Testis (tissue), 3 donors: ENCODE measurements around the gene AFAP1. TPM values are rescaled to one million over a fixed set of nuclear protein-coding genes. Genes with fewer than 3 reads are reported as not detected.

Experiments used
- DNase-seq: peaks from one replicate; pipeline ENCODE4 v3.0.0-alpha.2; 2019
- H3K27ac ChIP-seq, 2 donors: fragments of 200-600 bp; sonication (generic); one replicate each; pipeline ENCODE4 v1.5.1; 2019
- H3K27me3 ChIP-seq: fragments of 200-600 bp; sonication (generic); one replicate; pipeline ENCODE4 v1.5.1; 2019
- H3K36me3 ChIP-seq: fragments of 200-600 bp; sonication (generic); one replicate; pipeline ENCODE4 v1.5.1; 2017; ENCODE audit warnings: low read depth; ENCODE audit errors: missing control alignments
- H3K4me1 ChIP-seq: fragments of 200-600 bp; sonication (generic); one replicate; pipeline ENCODE4 v1.5.1; 2019
- H3K4me3 ChIP-seq, 2 donors: fragments of 200-600 bp; sonication (generic); one replicate each; pipeline ENCODE4 v1.5.1; 2017 to 2019
- H3K9me3 ChIP-seq: fragments of 200-600 bp; sonication (generic); one replicate; pipeline ENCODE4 v1.5.1; 2017
- POLR2A ChIP-seq: fragments of 450-650 bp; IDR thresholded peaks from one replicate; pipeline ENCODE4 v1.6.1; 2017; ENCODE audit warnings: antibody characterized with exemption, mild to moderate bottlenecking, moderate library complexity
- WGBS, 2 donors: methylation state at CpG; one replicate each; pipeline ENCODE4 v1.1.5; 2018; 5-methylcytosine and 5-hydroxymethylcytosine counted together
- intact Hi-C: fragments of 100-400 bp; cut with DNase I; formaldehyde crosslinking; loops from one replicate; pipeline ENCODE4 v1.15.1; 2023; ENCODE audit warnings: low total_unique reads
- polyA plus RNA-seq: library from polyadenylated mRNA; stranded (reverse); fragments of 350-450 nt; fragmentation: Illumina TruSeq; extraction: RNeasy Lipid Tissue Mini Kit (QIAGEN cat#74804); gene quantifications from one replicate; pipeline ENCODE4 v1.2.3, GENCODE V29; 2014; ENCODE audit warnings: low read depth, low replicate concordance; ENCODE audit not compliant: insufficient read depth
- total RNA-seq, 2 donors: library from RNA; depleted of rRNA; stranded (reverse); fragments of >200 nt; gene quantifications; one replicate each; pipeline ENCODE4 v1.2.3, GENCODE V29; 2016
- TF ChIP-seq, protein P1 (sequence below), 3 experiments: fragments of 450-650 bp in 2 of 3; fragments of 200-600 bp in 1 of 3; sonication (generic) in 1 of 3; IDR thresholded peaks; one replicate each; pipeline ENCODE4 v1.5.1; 2016 to 2019; ENCODE audit warnings: antibody characterized with exemption in 3 of 3, mild to moderate bottlenecking in 2 of 3, moderate library complexity in 1 of 3

AFAP1 gene
- total and polyA plus RNA-seq, 3 donors from 2014 or later: 23.1 to 52.4 (median 51.4) TPM

DNA sequence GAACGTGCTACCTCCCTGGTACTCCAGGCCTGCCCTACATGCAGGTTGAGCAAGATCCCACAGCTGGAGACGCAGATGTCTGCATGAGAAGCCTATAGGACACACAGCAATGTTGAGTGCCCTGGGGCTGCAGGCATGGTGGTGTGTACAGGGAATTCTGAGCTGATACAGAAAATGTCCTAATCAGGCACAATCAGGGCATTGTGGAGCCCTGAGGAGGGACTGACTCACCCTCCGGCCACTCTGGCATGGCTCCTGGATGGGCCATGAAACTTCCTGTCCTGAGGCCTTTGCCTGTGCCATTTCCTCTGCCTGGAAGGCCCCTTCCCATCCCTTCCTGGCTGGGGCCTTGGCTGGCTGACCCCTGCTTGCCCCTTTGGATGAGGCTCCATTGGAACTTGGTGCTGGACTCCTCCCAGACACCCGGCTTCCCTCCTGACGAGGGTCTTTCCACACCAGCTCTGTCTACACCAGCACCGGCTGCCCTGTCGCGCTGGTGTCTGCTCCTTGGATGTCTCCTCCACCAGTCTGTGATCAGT is 16.7 kb upstream of the AFAP1 start:
- Histone ChIP-seq H3K4me1 (no peaks in the 10 kb centered on the region), H3K9me3 (no peaks in the 10 kb centered on the region), H3K27ac (no peak overlapping the region), H3K36me3 (no peaks in the 10 kb centered on the region), H3K27me3 (no peaks in the 10 kb centered on the region), H3K4me3 (no peak overlapping the region)
- no peak for DNase-seq
- TF ChIP-seq POLR2A: no peak
- TF ChIP-seq, protein P1, sequence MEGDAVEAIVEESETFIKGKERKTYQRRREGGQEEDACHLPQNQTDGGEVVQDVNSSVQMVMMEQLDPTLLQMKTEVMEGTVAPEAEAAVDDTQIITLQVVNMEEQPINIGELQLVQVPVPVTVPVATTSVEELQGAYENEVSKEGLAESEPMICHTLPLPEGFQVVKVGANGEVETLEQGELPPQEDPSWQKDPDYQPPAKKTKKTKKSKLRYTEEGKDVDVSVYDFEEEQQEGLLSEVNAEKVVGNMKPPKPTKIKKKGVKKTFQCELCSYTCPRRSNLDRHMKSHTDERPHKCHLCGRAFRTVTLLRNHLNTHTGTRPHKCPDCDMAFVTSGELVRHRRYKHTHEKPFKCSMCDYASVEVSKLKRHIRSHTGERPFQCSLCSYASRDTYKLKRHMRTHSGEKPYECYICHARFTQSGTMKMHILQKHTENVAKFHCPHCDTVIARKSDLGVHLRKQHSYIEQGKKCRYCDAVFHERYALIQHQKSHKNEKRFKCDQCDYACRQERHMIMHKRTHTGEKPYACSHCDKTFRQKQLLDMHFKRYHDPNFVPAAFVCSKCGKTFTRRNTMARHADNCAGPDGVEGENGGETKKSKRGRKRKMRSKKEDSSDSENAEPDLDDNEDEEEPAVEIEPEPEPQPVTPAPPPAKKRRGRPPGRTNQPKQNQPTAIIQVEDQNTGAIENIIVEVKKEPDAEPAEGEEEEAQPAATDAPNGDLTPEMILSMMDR (IDR thresholded peaks at IDR 0.05): no peak
- WGBS, 2 donors: 77 to 84% methylated on average over 7 to 8 of the region's 8 CpGs
- intact Hi-C loops: no loop called here

GRCh38 chr4:7955393-7955792 is 15.7 kb upstream of the AFAP1 start:
- Histone ChIP-seq H3K27me3 (no peaks in the 10 kb centered on the region), H3K9me3 (no peaks in the 10 kb centered on the region), H3K36me3 (no peaks in the 10 kb centered on the region), H3K4me1 (no peaks in the 10 kb centered on the region), H3K27ac (no peak overlapping the region), H3K4me3 (no peak overlapping the region)
- no peak for DNase-seq
- WGBS, 2 donors: 83 to 92% methylated on average over 4 of the region's 4 CpGs
- intact Hi-C loops: no loop called here
- TF ChIP-seq, protein P1 (IDR thresholded peaks at IDR 0.05): no peak
- TF ChIP-seq POLR2A: no peak

- no peaks in the 10 kb centered on the region for H3K36me3 ChIP-seq
- H3K9me3 ChIP-seq: no peaks in the 10 kb centered on the region
- DNase-seq: no peak
- WGBS, 2 donors: 88 to 93% methylated on average over 9 of the region's 9 CpGs
- no peak for TF ChIP-seq POLR2A
- TF ChIP-seq, protein P1 (IDR thresholded peaks at IDR 0.05): no peak
- H3K27ac ChIP-seq: no peak overlapping the region
- H3K4me3 ChIP-seq: no peak overlapping the region
- no peaks in the 10 kb centered on the region for H3K27me3 ChIP-seq
- intact Hi-C loops: no loop called here
- no peaks in the 10 kb centered on the region for H3K4me1 ChIP-seq
Measured at GRCh38 chr4:7952615-7953014, 13.0 kb upstream of the AFAP1 start.

- Histone ChIP-seq H3K4me3 (no peak overlapping the region), H3K4me1 (no peaks in the 10 kb centered on the region), H3K27me3 (no peaks in the 10 kb centered on the region), H3K27ac (no peak overlapping the region), H3K9me3 (no peaks in the 10 kb centered on the region), H3K36me3 (no peaks in the 10 kb centered on the region)
- WGBS, 2 donors: 90 to 93% methylated on average over 18 of the region's 18 CpGs
- intact Hi-C loops: no loop called here
- no peak for DNase-seq
- no peak for TF ChIP-seq POLR2A
- TF ChIP-seq, protein P1 (IDR thresholded peaks at IDR 0.05): no peak
Measured at GRCh38 chr4:7950301-7951092, 10.8 kb upstream of the AFAP1 start.
